Natural killer cell treated with Interleukin-12 subunit alpha and Interleukin-12 subunit beta and Interleukin-15 and Interleukin-18, amount 100 ng/mL, for 72 hours (primary cell): ENCODE data around the gene FKBP14. TPM values are rescaled to one million over a fixed set of nuclear protein-coding genes. Genes with fewer than 3 reads are reported as not detected.
"Not testable (repeated sequence)": the region's sequence is repeated elsewhere in the genome, so short reads cannot be mapped to it uniquely, and the experiment has no call there.

Source experiments
- ATAC-seq, 2 donors: fragments of 150-1000 bp; cut with Tn5 transposase in 1 of 2; sonication (Bioruptor Pico), chemical (Tn5 transposase) in 1 of 2; 2 replicates each; pipeline ENCODE4 v1.10.0; 2021
- DNase-seq: peaks from one replicate; pipeline ENCODE4 v3.0.0; 2022; ENCODE audit warnings: low spot score
- H3K27ac Mint-ChIP-seq, 2 donors: 1 replicate in 1 of 2; 2 replicates in 1 of 2; pipeline ENCODE4 v1.8.0; 2022; ENCODE audit warnings: mixed read lengths in 2 of 2, mild to moderate bottlenecking in 1 of 2, moderate library complexity in 1 of 2
- H3K27me3 Mint-ChIP-seq, 2 donors: 1 replicate in 1 of 2; 2 replicates in 1 of 2; pipeline ENCODE4 v1.8.0; 2022; ENCODE audit warnings: mixed read lengths in 2 of 2
- H3K36me3 Mint-ChIP-seq: one replicate; pipeline ENCODE4 v1.8.0; 2022; ENCODE audit warnings: mixed read lengths
- H3K4me1 Mint-ChIP-seq, 2 donors: 1 replicate in 1 of 2; 2 replicates in 1 of 2; pipeline ENCODE4 v1.8.0; 2022; ENCODE audit warnings: low read depth in 2 of 2, mixed read lengths in 2 of 2, mild to moderate bottlenecking in 1 of 2
- H3K4me3 Mint-ChIP-seq: one replicate; pipeline ENCODE4 v1.8.0; 2022; ENCODE audit warnings: mixed read lengths
- H3K9me3 Mint-ChIP-seq: 2 replicates; pipeline ENCODE4 v1.8.0; 2022; ENCODE audit warnings: mixed read lengths
- total RNA-seq, 2 donors: library from RNA; stranded (reverse); gene quantifications; one replicate each; pipeline ENCODE4 v1.2.3, GENCODE V29; 2022

Gene FKBP14, protein sequence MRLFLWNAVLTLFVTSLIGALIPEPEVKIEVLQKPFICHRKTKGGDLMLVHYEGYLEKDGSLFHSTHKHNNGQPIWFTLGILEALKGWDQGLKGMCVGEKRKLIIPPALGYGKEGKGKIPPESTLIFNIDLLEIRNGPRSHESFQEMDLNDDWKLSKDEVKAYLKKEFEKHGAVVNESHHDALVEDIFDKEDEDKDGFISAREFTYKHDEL
- total RNA-seq = 10 to 100 TPM; 12.6 to 20.6 TPM

DNA sequence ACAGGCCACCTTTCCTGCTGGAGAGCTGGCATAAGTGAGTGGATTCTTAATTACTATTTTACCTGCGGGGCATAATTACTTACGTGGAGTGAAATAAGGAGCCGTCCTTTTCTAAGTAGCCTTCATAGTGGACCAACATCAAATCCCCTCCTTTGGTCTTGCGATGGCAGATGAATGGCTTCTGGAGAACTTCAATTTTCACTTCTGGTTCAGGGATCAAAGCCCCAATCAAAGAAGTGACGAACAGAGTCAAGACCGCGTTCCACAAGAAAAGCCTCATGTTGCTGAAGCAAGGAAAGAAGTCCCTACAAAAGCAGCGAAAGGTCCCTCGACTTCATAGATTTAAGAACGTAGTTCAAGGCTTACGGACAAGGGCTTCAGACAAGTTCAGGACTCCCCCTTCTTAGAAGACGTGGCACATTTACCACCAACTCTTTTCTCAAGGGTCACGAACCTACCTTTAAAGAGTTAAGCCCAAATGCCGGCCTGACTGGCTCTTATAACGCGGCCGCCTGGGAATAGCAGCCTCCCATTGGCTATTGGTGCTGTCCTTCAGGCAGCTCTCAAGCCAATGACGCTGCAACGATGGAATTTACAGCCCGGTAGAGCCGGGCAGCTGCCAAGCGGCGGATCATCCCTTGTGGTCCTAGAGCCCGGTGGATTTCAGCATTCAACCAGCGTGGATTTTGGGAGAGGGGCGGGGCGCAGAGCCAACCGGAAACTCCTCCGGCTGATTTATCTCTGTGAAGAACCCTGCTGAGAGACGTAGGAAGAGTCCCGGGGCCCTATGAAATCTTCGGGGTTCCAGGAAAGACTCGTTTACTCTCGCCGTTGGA, at the start of gene FKBP14:
FKBP14 (minus strand) TSS at position 474 of the 836 bp plus-strand sequence; CDS start at position 280, 194 bp downstream.
- peak within 1 kb of the TSS; percentile 92 for H3K4me3 Mint-ChIP-seq

DNA sequence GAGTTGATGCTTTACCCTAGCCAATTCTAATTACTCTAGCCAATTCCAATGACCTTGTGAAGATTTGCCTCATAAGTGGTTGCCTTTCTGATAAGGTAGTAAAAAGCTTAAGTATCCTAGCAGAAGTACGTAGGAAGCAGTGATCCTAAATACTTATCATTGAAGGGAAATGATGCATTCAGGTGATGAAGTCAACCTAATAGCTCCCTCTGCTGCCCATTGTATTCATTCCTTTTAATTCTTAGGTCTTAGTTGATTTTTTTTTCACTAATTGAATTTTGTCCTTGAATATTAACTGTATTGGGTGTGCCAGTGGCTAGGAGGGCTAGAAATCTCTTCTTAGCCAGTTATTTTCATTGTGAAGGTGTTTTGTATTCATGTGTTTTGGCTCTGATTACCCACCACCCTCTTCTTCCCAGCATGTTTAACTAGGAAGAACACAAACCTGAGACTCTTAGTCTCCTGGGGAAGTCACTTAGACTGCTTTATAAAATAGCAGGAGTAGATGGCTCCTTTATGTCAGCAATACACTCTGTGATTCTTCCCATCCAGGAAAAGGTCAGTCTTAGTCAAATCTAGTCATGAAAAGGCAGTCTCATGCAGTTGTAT, 48.0 kb upstream of the FKBP14 start:
- DNase-seq (no peak), ATAC-seq (no peak)
- Mint-ChIP-seq H3K4me1 (no peaks in the 10 kb centered on the region), H3K4me3 (no peak overlapping the region), H3K27ac (no peak overlapping the region), H3K27me3 (no peaks in the 10 kb centered on the region), H3K36me3 (peaks cover 12% of the 10 kb centered on the region), H3K9me3 (no peaks in the 10 kb centered on the region)

More for the DNA sequence above, at the start of gene FKBP14:
- Mint-ChIP-seq H3K9me3 (no peaks in the 10 kb centered on the region), H3K4me1 (peaks cover 40 to 51% of the 10 kb centered on the region in 2 donors), H3K27me3 (no peaks in the 10 kb centered on the region), H3K27ac (peak within 1 kb of the TSS; percentile 89 to 96), H3K36me3 (no peaks in the 10 kb centered on the region)
- peak; percentile 91 to 92 for ATAC-seq
- peak; percentile 95 for DNase-seq

DNA sequence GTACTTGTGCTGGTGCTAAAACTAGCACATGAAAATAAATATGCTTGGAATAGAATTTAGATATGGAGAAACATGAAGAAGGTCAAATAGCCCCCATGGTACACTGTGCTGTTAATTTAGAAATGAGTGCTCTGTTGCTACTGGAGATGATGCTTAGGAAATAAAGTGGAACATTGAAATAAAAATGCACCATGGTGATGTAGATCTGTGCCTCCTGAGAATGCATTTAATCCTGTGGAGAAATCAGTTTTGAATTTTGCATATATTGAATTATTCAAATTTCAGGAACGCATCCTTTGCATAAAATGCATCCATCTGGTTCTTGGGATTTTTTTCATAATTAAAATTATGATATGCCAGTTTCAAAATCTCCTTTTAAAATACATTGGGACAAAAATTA, 46.2 kb upstream of the FKBP14 start:
- H3K27ac Mint-ChIP-seq = no peak overlapping the region
- no peak overlapping the region for H3K4me3 Mint-ChIP-seq
- ATAC-seq = no peak
- no peaks in the 10 kb centered on the region for H3K27me3 Mint-ChIP-seq
- no peaks in the 10 kb centered on the region for H3K9me3 Mint-ChIP-seq
- no peak for DNase-seq
- peaks cover 6% of the 10 kb centered on the region for H3K36me3 Mint-ChIP-seq
- H3K4me1 Mint-ChIP-seq = no peaks in the 10 kb centered on the region

DNA sequence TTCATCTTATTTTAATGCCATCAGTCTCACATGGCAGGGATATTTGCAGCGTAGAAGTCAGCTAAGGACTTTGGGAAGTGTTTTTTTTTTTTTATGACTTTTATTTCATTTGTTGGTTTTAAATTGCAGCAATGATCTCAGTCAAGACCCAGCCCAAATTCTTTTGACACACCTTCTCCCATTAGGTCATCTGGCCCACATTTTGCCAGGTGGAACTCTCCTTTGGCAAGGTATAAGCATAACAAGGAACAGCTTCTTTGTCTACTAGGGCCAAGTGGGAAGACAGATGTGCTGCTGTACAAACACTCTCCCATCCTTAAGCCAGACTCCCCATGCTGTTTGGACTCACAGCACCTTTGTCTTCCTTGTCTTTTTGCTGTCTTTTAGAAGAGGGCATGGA, 43.5 kb upstream of the FKBP14 start:
- Mint-ChIP-seq H3K36me3 (no peaks in the 10 kb centered on the region), H3K27me3 (no peaks in the 10 kb centered on the region), H3K4me3 (no peak overlapping the region), H3K9me3 (no peaks in the 10 kb centered on the region), H3K4me1 (no peaks in the 10 kb centered on the region), H3K27ac (no peak overlapping the region)
- ATAC-seq (no peak), DNase-seq (no peak)

DNA sequence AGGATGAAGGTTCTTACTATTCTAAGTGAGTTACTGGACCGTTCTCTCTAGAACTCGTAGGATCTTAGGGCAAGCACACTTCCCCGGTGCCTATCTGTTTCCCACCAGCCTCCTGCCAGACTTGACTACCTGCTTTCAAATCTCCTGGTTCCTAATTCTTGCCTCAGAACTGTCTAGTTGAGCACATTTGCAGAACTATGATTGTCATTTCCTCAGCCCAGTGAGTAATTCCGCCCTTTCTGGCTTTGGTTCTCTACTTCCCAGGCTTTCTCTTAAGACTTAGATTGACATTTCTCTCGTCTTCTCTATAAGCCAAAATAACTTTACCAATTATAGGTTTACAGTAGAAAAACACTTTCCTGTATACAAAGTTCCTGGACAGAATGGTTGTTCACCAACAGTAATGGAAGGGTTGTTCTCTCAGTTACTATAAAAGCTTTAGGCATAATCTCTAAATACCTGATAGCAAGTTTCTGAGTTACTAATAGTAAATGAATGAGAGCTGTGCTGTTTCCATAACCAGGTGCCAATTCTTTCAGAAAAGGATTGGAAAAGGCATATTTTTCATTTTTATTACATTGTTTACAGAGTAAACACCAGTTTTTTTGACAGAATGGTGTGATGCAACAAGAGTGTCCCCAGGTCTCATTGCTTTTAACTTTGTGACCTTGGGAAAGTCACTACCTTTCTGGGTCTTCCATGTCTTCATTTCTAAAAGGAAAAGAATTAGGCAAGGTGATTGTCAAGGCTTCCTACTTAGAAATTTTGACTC, 42.8 kb upstream of the FKBP14 start:
- Mint-ChIP-seq H3K27ac (no peak overlapping the region), H3K9me3 (no peaks in the 10 kb centered on the region), H3K27me3 (no peaks in the 10 kb centered on the region), H3K4me3 (no peak overlapping the region), H3K4me1 (no peaks in the 10 kb centered on the region), H3K36me3 (no peaks in the 10 kb centered on the region)
- no peak for ATAC-seq
- no peak for DNase-seq

DNA sequence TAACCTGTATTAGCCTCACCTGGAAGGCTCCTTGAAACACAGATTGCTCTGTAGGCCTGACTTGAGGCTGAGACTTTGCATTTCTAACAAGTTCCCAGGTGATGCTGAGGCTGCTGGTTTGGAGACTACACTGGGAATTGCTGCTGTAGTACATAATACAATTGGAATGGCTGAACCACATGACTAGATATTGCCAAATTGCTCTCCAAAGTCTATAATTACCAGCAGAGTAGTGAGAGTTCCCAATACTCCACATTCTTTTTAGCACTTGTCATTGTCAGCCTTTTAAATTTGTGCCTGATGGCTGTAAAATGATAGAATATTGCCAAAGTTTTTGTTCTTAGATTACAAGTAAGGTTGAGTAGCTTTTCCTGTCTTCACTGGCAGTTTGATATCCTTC, 41.6 kb upstream of the FKBP14 start:
- no peak overlapping the region for H3K4me3 Mint-ChIP-seq
- no peaks in the 10 kb centered on the region for H3K27me3 Mint-ChIP-seq
- ATAC-seq (no peak), DNase-seq (no peak)
- H3K9me3 Mint-ChIP-seq = no peaks in the 10 kb centered on the region
- H3K36me3 Mint-ChIP-seq = peaks cover 5% of the 10 kb centered on the region
- H3K4me1 Mint-ChIP-seq = no peaks in the 10 kb centered on the region
- no peak overlapping the region for H3K27ac Mint-ChIP-seq

DNA sequence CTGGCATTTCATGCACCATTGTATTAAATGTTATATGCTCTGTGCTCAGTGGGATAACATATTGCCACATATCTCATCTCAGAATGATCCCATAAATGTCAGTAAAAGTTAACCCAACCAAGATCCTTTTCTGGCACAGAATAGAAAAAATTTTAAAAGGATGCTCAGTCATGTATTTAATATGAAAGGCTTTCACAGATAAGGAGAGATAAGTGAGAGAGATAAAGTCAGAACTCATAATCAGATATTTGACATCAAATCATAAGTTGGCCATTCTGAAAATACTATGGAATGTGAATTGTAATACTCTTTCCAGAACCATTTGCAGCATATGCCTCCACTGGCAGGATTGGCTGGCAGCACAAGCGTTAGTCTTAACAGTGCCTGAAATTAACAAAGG, 40.2 kb upstream of the FKBP14 start:
- Mint-ChIP-seq H3K27ac (no peak overlapping the region), H3K27me3 (no peaks in the 10 kb centered on the region), H3K36me3 (peaks cover 5% of the 10 kb centered on the region), H3K9me3 (no peaks in the 10 kb centered on the region), H3K4me3 (no peak overlapping the region), H3K4me1 (no peaks in the 10 kb centered on the region)
- ATAC-seq (no peak), DNase-seq (no peak)

DNA sequence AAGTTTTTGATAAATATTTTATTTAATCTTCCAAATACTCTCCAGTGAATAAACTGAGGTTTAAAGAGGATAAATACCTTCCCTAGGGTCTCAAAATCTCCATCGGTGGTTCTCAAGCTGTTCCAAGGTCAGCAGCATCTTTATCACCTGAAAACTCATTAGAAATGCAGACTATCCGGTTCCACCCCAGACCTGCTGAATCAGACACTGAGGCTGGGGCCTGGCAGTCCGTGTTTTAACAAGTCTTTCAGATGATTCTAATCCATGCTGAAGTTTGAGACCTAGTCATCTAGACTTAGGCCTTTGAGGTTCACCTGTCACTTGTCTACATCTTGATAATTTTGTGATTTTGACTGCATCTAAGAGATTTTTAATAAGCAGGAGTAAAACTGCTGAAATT, 39.2 kb upstream of the FKBP14 start:
- DNase-seq = no peak
- H3K4me3 Mint-ChIP-seq = no peak overlapping the region
- peaks cover 5% of the 10 kb centered on the region for H3K36me3 Mint-ChIP-seq
- H3K27me3 Mint-ChIP-seq = no peaks in the 10 kb centered on the region
- ATAC-seq = no peak
- no peak overlapping the region for H3K27ac Mint-ChIP-seq
- H3K4me1 Mint-ChIP-seq = no peaks in the 10 kb centered on the region
- no peaks in the 10 kb centered on the region for H3K9me3 Mint-ChIP-seq

DNA sequence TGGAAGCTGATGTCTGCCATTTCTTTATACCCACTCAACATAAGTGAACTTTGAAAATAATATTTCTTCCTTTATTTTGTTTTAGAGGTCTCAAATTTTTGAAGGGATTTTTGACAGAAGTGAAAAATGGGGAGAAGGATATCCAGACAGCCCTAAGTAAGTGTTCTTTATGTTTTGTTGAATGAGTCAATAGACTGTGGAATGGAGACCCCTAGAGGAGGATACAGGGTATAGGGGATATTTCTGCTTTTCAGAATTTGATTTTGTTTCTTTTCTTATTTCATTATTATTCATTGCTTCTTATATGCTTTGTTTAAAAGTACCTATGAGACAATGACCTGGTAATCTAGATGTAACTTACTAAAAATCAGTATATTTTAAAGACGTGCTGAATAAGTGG, 36.1 kb upstream of the FKBP14 start:
- Mint-ChIP-seq H3K27ac (no peak overlapping the region), H3K4me1 (no peaks in the 10 kb centered on the region), H3K9me3 (no peaks in the 10 kb centered on the region), H3K36me3 (peaks cover 9% of the 10 kb centered on the region), H3K4me3 (no peak overlapping the region), H3K27me3 (no peaks in the 10 kb centered on the region)
- DNase-seq (no peak), ATAC-seq (no peak)

DNA sequence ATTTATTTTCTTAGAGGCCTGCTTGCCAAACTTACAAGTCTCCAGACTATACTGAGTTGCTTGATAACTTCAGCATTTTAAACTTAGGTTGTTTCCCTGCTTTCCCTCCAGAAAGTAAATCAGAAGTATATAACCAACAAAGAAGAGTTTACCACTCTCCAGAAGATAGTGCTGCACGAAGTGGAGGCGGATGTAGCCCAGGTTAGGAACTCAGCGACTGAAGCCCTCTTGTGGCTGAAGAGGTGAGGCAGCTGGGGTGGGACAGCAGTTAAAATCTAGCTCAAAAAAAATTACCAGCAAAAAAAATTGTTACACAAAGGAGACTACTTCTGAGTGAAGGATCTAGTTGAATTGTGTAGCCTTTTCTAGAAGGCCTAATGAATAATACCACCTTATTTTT, 35.3 kb upstream of the FKBP14 start:
- H3K36me3 Mint-ChIP-seq, ATAC-seq, H3K27ac Mint-ChIP-seq, H3K4me1 Mint-ChIP-seq, H3K9me3 Mint-ChIP-seq, DNase-seq, H3K27me3 Mint-ChIP-seq, H3K4me3 Mint-ChIP-seq: not testable (repeated sequence)

DNA sequence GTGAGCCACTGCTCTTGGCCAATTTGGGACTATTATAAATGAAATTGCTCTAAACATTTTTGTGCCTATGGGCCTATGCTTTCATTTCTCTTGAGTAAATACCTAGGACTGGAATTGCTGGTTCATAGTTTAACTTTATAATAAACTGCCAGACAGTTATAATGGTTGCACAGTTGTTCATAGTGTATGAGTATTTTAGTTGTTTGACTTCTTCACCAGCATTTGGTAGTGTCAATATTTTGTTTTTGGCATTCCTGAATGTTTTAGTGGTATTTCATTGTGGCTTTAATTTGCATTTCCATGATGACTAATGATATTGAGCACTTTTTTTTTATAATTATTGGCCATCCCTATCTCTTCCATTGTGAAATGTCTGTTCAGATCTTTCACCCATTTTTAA, 31.2 kb upstream of the FKBP14 start:
- H3K9me3 Mint-ChIP-seq = no peaks in the 10 kb centered on the region
- ATAC-seq = no peak
- no peaks in the 10 kb centered on the region for H3K27me3 Mint-ChIP-seq
- H3K27ac Mint-ChIP-seq = no peak overlapping the region
- H3K36me3 Mint-ChIP-seq = peaks cover 4% of the 10 kb centered on the region
- H3K4me1 Mint-ChIP-seq = no peaks in the 10 kb centered on the region
- H3K4me3 Mint-ChIP-seq = no peak overlapping the region
- no peak for DNase-seq

DNA sequence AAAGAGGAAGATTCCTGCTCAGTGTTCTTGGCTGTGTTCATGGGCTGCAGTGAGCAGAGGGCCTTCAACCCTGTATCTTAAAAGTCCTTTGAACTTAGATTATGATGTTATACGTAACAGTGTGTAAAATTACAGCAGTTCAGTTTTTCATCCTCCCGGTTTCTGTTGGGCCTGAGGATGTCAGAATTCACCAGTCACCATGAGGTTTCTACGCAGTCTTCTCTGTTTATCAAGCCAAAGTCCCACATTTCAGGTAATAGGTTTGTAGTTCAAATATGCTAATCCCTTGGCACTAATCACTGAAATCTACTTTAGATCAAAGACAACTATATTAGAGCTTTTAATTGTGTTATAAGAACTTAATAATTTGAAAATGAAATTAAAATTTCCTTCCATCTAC, 26.6 kb upstream of the FKBP14 start:
- H3K4me3 Mint-ChIP-seq = no peak overlapping the region

DNA sequence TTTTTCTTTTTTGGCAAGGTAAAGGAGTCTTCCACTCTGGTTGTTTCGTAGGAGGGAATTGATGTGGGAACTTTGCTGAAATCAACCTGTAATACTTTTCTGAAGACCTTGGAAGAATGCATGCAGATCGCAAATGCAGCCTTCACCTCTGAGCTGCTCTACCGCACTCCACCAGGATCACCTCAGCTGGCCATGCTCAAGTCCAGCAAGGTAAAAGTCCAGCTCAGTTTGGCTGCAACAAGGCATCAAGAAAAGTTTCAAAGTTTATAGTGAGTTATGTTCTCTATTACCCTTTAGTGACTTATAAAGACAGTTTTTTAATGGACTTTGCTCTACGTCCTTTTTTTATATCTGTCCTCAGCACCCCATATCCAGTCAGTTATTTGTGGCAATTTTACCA, 22.7 kb upstream of the FKBP14 start:
- Mint-ChIP-seq H3K36me3 (peaks cover 23% of the 10 kb centered on the region), H3K27ac (no peak overlapping the region), H3K9me3 (no peaks in the 10 kb centered on the region), H3K4me3 (no peak overlapping the region), H3K4me1 (peaks cover 0 to 2% of the 10 kb centered on the region in 2 donors), H3K27me3 (no peaks in the 10 kb centered on the region)
- DNase-seq (no peak), ATAC-seq (no peak)

More for the DNA sequence above, 26.6 kb upstream of the FKBP14 start:
- Mint-ChIP-seq H3K36me3 (peaks cover 11% of the 10 kb centered on the region), H3K27me3 (no peaks in the 10 kb centered on the region), H3K27ac (no peak overlapping the region), H3K4me1 (peaks cover 0 to 2% of the 10 kb centered on the region in 2 donors), H3K9me3 (no peaks in the 10 kb centered on the region)
- DNase-seq (no peak), ATAC-seq (no peak)
